Measurements from ENCODE around the gene UNC5CL.

DNA sequence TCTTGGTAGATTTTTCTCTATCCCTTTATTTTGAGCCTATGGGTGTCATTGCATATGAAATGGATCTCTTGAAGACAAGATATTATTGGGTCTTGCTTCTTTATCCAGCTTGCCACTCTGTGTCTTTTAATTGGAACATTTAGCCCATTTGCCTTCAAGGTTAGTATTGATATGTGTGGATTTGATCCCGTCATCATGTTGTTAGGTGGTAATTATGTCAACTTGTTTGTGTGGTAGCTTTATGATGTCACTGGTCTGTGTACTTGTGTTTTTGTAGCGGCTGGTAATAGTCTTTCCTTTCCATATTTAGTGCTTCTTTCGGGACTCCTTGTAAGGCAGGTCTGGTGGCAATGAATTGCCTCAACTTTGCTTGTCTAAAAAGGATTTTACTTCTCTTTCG lies 61.9 kb downstream of the UNC5CL start:
- TF ChIP-seq FOXM1 (IDR thresholded peaks at IDR 0.05; ENCODE audit: borderline replicate concordance, low read depth) = no peak
- no peak for TF ChIP-seq TAF1 (IDR thresholded peaks at IDR 0.05; ENCODE audit: low read depth)
- no peak for TF ChIP-seq USF1 (IDR thresholded peaks at IDR 0.05)
- no peak for TF ChIP-seq RAD21 (IDR thresholded peaks at IDR 0.05; ENCODE audit: low read depth)
- TF ChIP-seq YY1 (IDR thresholded peaks at IDR 0.05; ENCODE audit: low read depth) = no peak
- TF ChIP-seq EP300 (IDR thresholded peaks at IDR 0.05; ENCODE audit: borderline replicate concordance) = no peak
- TF ChIP-seq REST (IDR thresholded peaks at IDR 0.05; ENCODE audit: low read depth) = no peak
- TF ChIP-seq ZBTB7A (IDR thresholded peaks at IDR 0.05; ENCODE audit: low read depth) = no peak
- TF ChIP-seq, protein P1, sequence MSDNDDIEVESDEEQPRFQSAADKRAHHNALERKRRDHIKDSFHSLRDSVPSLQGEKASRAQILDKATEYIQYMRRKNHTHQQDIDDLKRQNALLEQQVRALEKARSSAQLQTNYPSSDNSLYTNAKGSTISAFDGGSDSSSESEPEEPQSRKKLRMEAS (IDR thresholded peaks at IDR 0.05) = no peak
- TF ChIP-seq CREB1 (IDR thresholded peaks at IDR 0.05; ENCODE audit: low read depth) = no peak
- no peak for TF ChIP-seq EGR1 (IDR thresholded peaks at IDR 0.05)
- TF ChIP-seq NFIC (IDR thresholded peaks at IDR 0.05) = no peak
- TF ChIP-seq CEBPB (IDR thresholded peaks at IDR 0.05) = no peak
